SK-N-SH (cell line): ENCODE measurements around the gene EPHB2.

ENCODE experiments used
- ELF1 ChIP-seq: IDR thresholded peaks from 2 replicates; pipeline ENCODE4 v1.4.0; 2012
- EP300 ChIP-seq, 2 experiments: IDR thresholded peaks; 2 replicates each; pipeline versions ENCODE4 v1.4.0 to v1.6.1; 2012; ENCODE audit warnings: borderline replicate concordance in 1 of 2, low read depth in 1 of 2, low read length in 1 of 2
- EZH2phosphoT487 ChIP-seq: fragments of 200-600 bp; sonication (generic); IDR thresholded peaks from 2 replicates; pipeline ENCODE4 v1.6.1; 2017; ENCODE audit warnings: low read depth, mixed run types, mild to moderate bottlenecking, antibody characterized with exemption, moderate library complexity, borderline replicate concordance
- FOSL2 ChIP-seq: IDR thresholded peaks from 2 replicates; pipeline ENCODE4 v1.4.0; 2012; ENCODE audit warnings: low read depth, mild to moderate bottlenecking, moderate library complexity, borderline replicate concordance
- JUND ChIP-seq: IDR thresholded peaks from 2 replicates; pipeline ENCODE4 v1.4.0; 2012
- NFIC ChIP-seq: IDR thresholded peaks from 2 replicates; pipeline ENCODE4 v1.4.0; 2012; ENCODE audit warnings: borderline replicate concordance
- POLR2AphosphoS5 ChIP-seq: IDR thresholded peaks from 2 replicates; pipeline ENCODE4 v1.6.1; 2012; ENCODE audit warnings: low read depth, low read length
- RAD21 ChIP-seq: IDR thresholded peaks from 2 replicates; pipeline ENCODE4 v1.6.1; 2012; ENCODE audit warnings: mild to moderate bottlenecking, low read length
- TAF1 ChIP-seq: IDR thresholded peaks from 2 replicates; pipeline ENCODE4 v1.6.1; 2012; ENCODE audit warnings: low read depth, mild to moderate bottlenecking, low read length, moderate library complexity, borderline replicate concordance
- TCF12 ChIP-seq: IDR thresholded peaks from 2 replicates; pipeline ENCODE4 v1.4.0; 2012
- TEAD4 ChIP-seq: IDR thresholded peaks from 2 replicates; pipeline ENCODE4 v1.4.0; 2012; ENCODE audit warnings: mild to moderate bottlenecking, borderline replicate concordance; ENCODE audit not compliant: insufficient read depth
- YY1 ChIP-seq: IDR thresholded peaks from 2 replicates; pipeline ENCODE4 v1.4.0; 2012; ENCODE audit warnings: low read depth, mild to moderate bottlenecking
- TF ChIP-seq, protein P1 (sequence below): fragments of 200-600 bp; sonication (generic); IDR thresholded peaks from 2 replicates; pipeline ENCODE4 v1.6.1; 2017; ENCODE audit warnings: antibody characterized with exemption, mild to moderate bottlenecking, moderate library complexity
- TF ChIP-seq, protein P2 (sequence below): IDR thresholded peaks from 2 replicates; pipeline ENCODE4 v1.4.0; 2012; ENCODE audit warnings: low read depth, borderline replicate concordance

DNA sequence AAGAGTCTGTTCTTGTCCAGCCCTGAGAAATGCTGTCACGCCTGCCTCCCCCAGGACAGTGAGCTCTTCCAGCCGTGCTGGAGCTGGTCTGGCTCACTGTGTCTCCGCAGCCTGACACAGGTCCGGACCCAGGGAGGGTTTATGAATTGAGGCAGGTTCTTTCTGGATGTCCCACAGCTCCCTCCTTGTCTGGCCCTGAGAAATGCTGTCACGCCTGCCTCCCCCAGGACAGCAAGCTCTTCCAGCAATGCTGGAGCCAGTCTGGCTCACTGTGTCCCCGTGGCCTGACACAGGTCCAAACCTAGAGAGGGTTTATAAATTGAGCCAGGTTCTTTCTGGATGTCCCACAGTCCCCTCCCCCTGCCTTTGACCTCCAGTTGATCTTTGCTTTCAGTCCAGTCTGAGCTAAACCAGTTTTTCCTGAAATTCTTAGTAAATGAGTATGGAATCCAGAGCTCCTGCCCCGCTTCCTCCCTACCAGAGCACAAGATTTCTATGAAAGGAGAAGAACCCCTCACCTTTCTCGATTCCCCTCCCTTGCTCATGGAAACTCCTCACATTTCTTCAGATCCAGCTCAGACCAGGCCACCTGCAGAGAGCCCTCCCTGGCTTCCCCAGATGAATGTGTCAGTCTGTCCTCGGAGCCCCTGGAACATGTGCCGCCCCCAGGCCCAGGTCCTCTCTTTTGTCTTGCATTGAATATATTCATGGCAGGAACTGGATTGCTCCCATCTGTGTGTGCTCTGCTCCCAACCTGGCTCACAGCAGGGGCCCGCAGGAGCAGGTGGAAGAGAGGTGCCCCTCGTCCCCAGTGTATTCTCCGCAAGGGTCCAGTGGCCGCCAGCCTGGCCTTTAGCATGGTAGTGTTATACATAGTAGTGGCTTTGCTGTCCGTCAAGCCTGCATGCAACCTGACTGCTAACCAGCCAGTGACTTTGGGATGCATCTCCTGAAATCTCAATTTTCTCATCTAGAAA, 116.3 kb downstream of the EPHB2 start:
- TF ChIP-seq, protein P1, sequence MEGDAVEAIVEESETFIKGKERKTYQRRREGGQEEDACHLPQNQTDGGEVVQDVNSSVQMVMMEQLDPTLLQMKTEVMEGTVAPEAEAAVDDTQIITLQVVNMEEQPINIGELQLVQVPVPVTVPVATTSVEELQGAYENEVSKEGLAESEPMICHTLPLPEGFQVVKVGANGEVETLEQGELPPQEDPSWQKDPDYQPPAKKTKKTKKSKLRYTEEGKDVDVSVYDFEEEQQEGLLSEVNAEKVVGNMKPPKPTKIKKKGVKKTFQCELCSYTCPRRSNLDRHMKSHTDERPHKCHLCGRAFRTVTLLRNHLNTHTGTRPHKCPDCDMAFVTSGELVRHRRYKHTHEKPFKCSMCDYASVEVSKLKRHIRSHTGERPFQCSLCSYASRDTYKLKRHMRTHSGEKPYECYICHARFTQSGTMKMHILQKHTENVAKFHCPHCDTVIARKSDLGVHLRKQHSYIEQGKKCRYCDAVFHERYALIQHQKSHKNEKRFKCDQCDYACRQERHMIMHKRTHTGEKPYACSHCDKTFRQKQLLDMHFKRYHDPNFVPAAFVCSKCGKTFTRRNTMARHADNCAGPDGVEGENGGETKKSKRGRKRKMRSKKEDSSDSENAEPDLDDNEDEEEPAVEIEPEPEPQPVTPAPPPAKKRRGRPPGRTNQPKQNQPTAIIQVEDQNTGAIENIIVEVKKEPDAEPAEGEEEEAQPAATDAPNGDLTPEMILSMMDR: no peak
- TF ChIP-seq RAD21 (no peak), TCF12 (peak; percentile 78), POLR2AphosphoS5 (no peak), YY1 (no peak), ELF1 (no peak), TAF1 (no peak), FOSL2 (peak; percentile 17; the same call in 1 of the 2 replicates), EZH2phosphoT487 (no peak), EP300 (IDR thresholded peaks at IDR 0.05; ENCODE audit: borderline replicate concordance in 1 of 2, low read depth in 1 of 2, low read length in 1 of 2) (peak in 1 of 2 experiments; percentile 49; a peak in 1 of 4 replicates), JUND (no peak; the same call in 1 of the 2 replicates), TEAD4 (no peak), NFIC (no peak)
- TF ChIP-seq, protein P2, sequence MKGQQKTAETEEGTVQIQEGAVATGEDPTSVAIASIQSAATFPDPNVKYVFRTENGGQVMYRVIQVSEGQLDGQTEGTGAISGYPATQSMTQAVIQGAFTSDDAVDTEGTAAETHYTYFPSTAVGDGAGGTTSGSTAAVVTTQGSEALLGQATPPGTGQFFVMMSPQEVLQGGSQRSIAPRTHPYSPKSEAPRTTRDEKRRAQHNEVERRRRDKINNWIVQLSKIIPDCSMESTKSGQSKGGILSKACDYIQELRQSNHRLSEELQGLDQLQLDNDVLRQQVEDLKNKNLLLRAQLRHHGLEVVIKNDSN: no peak
